HG03025 (cell line): ENCODE data around the gene RPL23.
"Not testable (repeated sequence)": the region's sequence is repeated elsewhere in the genome, so short reads cannot be mapped to it uniquely, and the experiment has no call there.

Experiments used
- ATAC-seq: cut with Tn5 transposase; IDR thresholded peaks from one replicate; pipeline ENCODE4 v1.9.1; 2021; ENCODE audit warnings: mild to moderate bottlenecking, moderate library complexity; ENCODE audit not compliant: unreplicated experiment, low FRiP score

RPL23 gene

DNA sequence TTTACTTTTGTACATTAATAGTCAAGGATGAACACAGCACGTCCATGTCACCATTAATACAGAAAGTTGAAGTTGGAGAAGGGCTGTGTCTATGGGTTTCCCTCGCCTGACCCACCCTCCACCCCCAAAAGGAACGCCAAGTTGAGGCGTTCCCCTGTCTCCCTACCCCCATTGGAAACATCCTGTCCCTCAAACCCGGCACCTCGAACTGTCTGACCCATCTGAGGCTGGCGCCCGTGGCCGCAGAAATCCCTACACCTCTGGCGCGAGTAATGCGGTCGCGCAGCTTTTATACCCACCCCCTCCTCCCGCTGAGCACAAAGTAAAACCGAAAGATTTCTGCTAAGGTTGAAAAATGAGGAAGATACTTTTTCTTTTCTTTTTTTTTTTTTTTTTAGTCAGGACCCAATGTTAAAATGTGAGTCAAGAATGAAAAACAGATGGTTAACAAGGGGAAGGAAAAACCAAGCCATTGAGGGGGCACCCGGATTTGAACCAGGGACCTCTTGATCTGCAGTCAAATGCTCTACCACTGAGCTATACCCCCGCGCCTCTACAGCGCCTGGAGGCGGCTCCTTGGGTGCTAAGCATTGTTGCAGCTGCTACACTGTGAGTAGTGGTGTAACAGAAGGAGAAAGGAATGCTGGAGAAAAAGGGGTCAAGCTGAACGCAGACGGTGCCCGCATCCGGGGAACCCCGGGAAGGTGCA, 15.4 kb upstream of the RPL23 start:
- peak; percentile 20 for ATAC-seq

GRCh38 chr17:38867968-38868816, 14.7 kb upstream of the RPL23 start:
- ATAC-seq: no peak

DNA sequence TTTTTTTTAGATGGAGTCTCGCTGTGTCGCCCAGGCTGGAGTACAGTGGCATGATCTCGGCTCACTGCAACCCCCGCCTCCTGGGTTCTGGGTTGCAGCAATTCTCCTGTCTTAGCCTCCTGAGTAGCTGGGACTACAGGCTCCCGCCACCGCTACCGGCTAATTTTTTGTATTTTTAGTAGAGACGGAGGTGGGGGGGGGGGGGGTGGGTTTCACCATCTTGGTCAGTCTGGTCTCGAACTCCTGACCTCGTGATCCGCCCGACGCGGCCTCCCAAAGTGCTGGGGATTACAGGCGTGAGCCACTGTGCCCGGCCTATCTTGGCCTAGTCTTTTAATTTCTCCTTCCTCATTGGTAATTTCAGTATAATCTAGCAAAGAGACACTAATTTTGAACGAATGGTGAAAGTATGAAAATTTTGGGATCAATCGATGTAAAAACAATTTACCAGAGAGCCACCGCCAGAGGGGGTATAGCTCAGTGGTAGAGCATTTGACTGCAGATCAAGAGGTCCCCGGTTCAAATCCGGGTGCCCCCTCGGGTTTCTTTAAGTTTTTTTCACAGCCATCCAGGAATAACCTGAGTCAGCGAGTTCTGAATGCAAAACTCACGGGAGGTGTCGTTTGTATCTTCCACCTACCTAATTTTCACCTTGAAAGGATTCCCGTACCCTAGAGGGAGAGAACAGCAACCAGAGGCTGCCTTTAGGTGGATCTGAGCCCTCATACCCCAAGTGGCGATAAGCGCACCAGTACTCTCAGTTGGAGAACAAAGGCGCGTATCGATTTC, 13.9 kb upstream of the RPL23 start:
- ATAC-seq: no peak

DNA sequence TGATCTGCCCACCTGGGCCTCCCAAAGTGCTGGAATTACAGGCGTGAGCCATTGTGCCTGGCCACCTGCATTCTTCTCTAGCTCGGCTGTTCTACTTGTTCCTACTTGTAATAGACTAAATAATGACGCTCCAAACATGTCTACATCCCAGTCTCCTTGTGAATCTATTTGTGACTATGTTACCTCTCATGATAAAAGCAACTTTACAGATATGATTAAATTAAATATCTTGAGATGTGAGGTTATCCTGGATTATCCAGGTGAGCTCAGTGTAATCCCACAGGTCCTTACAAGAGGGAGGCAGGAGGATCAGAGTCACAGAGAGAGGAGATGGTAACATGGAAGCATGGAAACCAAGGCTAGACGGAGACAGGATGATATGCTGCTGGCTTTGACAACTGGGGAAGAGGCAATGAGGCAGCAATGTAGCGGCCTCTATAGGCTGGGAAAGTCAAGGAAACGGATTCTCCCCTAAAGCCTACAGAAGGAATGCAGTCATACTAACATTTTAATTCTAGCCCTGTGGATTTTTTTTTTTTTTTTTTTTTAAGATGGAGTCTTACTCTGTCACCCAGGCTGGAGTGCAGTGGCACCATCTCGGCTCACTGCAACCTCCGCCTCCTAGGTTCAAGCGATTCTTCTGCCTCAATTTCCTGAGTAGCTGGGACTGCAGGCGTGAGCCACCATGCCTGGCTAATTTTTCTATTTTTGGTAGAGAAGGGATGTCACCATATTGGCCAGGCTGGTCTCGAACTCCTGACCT, 11.3 kb upstream of the RPL23 start:
- ATAC-seq: no peak

DNA sequence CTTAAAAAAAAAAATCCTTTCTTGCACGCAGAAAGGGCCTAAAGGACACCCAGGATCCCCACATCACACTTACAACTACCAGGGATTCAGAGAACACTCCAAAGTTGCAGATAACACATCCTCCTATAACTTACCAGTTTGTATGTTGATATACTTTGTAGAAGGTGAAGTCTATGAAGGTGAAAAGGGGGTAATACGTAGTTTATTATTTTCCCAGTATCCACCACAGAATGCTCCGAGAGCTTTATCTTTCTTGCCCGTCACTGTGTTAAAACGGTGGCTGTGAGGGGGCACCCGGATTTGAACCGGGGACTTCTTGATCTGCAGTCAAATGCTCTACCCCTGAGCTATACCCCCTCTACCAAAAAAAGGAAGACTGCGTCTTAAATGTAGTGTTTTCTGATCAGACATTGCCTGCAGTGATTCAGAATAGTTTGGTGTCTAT, 7.9 kb upstream of the RPL23 start:
- ATAC-seq: no peak

DNA sequence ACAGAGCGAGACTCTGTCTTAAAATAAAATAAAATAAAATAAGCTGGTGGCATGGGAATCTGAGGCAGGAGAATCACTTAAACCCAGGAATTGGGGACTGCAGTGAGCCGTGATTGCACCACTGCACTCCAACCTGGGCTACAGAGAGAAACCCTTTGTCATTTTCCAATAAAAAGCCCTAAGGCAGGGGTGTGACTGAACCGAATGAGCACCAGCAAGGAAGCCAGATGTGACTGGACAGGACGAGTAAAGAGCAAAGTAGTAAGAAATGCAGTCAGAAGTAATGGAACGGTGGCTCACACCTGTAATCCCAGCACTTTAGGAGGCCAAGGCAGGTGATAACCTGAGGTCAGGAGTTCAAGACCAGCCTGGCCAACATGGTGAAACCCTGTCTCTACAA, 3.8 kb upstream of the RPL23 start:
- no peak for ATAC-seq

GRCh38 chr17:38855101-38855714, 1.7 kb upstream of the RPL23 start:
- not testable (repeated sequence) for ATAC-seq

DNA sequence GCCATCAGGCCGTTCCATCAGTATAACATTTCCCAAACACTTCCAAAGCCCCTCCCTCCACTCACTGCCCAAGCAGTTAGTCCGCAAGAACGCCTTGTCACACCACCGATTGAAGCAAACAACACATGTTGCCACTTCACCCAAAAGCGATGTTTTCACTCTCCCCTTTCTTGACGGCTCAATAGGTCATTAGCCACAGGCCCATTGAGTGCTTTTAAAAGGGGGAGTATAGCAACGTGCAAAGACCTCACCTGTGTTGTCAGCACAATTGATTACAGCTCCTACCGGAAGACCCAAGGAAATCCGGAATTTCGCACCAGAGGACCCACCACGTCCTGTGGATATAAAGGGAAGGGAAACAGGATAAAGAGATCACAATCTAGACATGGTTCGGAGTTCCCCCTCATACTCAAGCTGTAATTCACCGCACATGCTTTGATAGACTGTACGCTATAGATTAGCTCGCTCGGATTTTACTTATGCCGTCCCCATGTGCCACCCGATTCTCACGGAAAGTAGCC, 690 bp downstream of the RPL23 start:
- ATAC-seq: no peak

DNA sequence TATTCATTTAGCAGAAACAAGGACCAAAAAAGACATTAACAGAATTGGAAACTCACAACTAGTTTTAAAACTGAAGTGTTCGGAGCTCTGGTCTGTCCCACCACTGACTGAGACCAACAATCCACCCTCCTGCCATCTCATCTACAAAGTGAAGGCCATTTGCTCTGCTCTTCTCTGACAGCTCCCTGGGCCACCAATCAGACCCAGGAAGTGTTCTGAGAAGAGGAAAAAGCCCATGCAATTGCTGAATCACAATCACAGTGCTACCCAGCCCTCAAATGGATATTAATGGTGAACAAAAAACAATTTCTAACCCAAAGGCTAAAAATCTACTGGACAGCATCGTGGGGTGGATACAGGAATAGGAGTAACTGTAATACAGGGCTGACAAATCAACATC, 2.1 kb downstream of the RPL23 start:
- ATAC-seq: no peak

DNA sequence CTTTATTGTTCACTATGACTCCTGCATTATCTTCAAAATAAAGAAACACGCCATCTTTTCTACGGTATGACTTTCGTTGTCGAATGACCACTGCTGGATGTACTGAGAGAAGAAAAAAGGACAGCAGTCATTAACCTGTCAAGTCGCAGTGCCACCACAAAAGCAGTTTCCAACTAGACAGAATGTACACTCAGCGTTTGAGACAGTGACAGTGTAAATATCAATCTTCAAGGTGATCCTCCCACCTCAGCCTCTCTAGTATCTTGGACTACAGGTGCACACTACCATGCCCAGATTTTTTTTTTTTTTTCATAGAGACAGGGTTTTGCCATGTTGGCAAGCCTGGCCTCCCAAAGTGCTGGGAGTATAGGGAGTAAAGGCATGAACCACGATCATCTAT, 3.1 kb downstream of the RPL23 start:
- no peak for ATAC-seq

- ATAC-seq: no peak
These were observed 4.4 kb downstream of the RPL23 start for GRCh38 chr17:38848939-38849605.

GRCh38 chr17:38848557-38848891, 5.0 kb downstream of the RPL23 start:
- ATAC-seq: no peak

DNA sequence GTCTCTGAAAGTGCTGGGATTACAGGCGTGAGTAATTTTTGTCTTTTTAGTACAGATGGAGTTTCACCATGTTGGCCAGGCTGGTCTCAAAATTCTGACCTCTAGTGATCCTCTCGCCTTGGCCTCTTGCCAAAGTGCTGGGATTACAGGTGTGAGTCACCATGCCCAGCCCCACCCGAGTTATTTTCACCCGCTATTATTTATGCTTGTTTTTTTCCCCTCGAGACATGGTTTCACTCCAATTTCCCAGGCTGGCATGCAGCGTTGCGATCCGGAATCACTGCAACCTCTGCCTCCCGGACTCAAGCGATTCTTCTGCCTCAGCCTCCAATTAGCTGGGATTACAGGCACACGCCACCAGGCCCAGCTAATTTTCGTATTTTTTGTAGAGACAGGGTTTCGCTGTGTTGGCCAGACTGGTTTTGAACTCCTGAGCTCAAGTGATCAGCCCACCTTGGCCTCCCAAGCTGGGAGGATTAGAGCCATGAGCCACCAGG, 9.2 kb downstream of the RPL23 start:
- ATAC-seq: no peak

DNA sequence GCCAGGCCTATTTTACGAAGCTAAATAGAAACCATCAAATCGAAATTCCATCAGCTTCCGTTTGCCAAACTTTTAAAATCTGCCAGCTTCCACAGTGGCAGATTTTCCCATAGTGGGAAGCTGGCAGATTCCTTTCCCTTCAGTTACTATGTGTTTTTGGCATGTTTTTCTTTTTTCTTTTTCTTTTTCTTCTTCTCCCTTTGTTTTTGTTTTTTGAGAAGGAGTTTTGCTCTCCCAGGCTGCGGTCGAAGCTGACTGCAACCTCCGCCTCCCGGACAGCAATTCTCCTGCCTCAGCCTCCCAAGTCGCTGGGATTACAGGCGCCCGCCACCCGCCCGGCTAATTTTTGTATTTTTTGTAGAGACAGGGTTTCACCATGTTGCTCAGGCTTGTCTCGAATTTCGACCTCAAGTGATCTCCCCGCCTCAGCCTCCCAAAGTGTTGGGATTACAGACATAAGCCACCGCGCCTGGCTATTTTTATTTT, 27.7 kb downstream of the RPL23 start:
- ATAC-seq: no peak

DNA sequence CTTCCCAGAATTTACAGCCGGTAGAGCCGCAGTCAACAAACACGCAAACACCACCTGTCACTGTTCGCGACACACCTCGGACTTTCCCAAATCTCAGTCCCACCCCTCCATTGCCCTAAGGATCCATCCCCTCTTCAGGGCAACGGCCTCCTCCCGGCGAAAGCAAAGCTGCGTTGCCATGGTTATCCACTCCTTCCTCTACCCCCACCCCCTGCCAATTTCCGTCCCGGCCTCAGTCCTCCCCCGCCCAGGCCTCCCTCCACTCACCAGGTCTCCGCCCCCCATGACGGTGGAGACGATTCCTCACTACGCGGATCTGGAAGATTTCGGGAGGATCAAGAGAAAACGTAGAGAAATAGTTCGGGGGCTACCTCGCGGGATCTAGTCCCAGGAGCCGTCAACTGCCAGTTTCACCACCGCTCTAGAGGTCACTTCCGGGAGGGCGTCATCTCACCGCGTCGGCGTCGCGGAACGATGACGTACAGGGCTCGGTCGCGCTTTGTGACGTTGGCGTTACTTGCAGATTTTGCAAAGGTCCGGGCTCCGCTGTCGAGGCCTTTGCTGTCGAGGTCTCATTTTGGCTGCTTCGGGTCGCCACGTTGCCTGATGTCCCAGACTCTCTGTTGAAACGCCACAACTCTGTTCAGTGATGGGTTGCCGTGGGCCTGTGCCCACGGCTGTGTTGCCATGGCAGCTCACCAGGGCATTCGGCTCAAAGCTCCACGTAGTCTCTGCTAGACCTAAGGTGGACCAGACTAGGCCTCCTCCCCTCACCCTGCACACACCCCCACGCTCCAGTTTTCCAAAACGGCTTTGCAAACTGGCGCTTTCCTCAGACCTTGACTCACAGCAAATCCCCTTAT, 28.4 kb downstream of the RPL23 start, which contains the start of gene CWC25:
TSS of gene CWC25 (minus strand) at position 423 of the 863 bp plus-strand sequence. CDS start at position 285, 138 bp downstream.
- peak; percentile 80 for ATAC-seq

DNA sequence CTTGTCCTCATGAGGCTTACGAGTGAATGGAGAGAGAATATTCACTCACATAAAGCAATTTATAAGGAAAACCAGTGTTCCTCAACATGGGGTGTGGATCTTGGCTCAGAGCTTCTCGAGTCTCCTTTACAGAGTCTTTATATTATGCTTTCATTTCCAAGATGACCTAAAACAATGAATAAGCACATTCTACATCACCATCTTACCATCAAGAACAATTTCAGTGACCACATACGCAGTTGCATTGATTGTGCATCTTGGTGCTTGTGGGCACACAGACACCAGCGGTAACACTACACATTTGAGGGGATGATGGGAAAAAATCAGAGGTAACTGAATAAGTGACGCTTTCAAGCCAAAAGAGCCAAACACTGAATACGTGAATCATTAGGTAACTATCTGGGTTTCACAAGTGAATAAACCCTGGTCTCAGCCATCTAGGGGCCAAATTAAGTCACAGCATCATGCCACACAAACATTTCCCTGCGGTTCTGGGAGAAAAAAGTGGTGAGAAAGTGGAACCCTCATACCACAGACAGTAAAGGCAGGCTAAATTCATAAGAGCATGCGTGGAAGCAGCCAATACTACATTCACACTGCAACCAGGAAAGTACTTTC, 37.8 kb downstream of the RPL23 start:
- ATAC-seq: no peak

DNA sequence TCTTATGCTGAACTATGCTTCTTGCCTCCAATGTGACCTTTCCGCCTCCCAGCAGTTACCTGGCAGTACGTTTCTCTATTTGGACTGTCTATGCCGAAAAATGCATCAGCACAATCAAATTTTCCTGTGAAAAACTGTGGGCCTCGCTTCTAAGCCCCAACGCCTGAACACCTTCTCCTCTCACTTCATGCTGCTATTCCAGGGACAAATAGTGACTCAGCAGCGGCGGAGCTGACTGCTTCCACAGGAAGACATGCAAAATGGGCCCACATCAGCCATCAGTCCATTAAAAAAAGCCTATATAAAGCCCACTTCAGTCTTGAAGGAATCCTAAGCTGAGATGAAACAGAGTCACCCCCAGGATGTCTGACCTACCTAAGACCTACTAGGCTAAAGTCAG, 43.7 kb downstream of the RPL23 start:
- no peak for ATAC-seq
